Measurements from ENCODE around the gene HACD2. TPM values are rescaled to one million over a fixed set of nuclear protein-coding genes. Genes with fewer than 3 reads are reported as not detected.
"Not testable (repeated sequence)": the region's sequence is repeated elsewhere in the genome, so short reads cannot be mapped to it uniquely, and the experiment has no call there.

Gene HACD2
- total and polyA plus RNA-seq, 3 donors from 2014 or later: 34.8 to 79.7 (median 55.9) TPM

DNA sequence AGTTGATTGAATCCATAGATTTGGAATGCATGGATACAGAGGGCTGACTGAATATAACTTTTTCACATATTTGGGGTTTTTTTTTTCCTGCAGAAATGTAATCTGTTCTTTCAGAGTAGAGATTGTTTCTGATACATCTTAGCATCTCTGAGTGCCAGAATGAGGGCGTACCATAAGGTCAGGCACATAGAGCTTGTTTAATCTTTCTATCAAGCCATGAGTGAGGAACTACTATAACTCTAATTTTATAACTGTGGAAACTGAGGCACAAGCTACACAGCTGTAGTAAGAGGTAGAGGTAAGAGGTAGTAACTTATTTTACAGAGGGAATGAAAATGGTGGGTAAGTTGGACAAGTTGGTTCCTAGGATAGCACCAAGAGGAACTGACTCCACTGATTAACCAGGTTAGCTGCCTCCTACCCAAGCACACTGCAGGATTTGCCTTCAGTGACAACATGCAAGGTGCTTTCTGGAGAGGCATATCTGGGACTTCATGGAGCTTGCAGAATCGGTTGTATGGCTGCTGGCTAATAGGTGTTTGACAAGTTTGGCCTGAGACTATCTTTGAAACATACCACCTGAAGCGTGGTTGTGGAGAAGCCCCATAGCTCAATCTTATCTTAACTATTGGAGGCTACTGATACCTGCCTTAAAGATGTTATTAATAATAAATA, 23.5 kb upstream of the HACD2 start:
- TF ChIP-seq POLR2A (IDR thresholded peaks at IDR 0.05): no peak
- TF ChIP-seq, protein P1, sequence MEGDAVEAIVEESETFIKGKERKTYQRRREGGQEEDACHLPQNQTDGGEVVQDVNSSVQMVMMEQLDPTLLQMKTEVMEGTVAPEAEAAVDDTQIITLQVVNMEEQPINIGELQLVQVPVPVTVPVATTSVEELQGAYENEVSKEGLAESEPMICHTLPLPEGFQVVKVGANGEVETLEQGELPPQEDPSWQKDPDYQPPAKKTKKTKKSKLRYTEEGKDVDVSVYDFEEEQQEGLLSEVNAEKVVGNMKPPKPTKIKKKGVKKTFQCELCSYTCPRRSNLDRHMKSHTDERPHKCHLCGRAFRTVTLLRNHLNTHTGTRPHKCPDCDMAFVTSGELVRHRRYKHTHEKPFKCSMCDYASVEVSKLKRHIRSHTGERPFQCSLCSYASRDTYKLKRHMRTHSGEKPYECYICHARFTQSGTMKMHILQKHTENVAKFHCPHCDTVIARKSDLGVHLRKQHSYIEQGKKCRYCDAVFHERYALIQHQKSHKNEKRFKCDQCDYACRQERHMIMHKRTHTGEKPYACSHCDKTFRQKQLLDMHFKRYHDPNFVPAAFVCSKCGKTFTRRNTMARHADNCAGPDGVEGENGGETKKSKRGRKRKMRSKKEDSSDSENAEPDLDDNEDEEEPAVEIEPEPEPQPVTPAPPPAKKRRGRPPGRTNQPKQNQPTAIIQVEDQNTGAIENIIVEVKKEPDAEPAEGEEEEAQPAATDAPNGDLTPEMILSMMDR (IDR thresholded peaks at IDR 0.05): no peak
- Histone ChIP-seq H3K4me3 (no peak overlapping the region), H3K4me1 (peaks cover 3% of the 10 kb centered on the region), H3K9me3 (no peaks in the 10 kb centered on the region), H3K27ac (no peak overlapping the region), H3K36me3 (ENCODE audit: low read depth, missing control alignments) (no peaks in the 10 kb centered on the region), H3K27me3 (no peaks in the 10 kb centered on the region)
- WGBS, 2 donors: 84 to 92% methylated on average over 3 of the region's 3 CpGs
- intact Hi-C loops (cut with DNase I; ENCODE audit: low total_unique reads): no loop called here
- no peak for DNase-seq

GRCh38 chr3:123606527-123606926, 21.7 kb upstream of the HACD2 start:
- intact Hi-C loops (cut with DNase I; ENCODE audit: low total_unique reads): no loop called here
- no peak overlapping the region for H3K4me3 ChIP-seq
- H3K27ac ChIP-seq: no peak overlapping the region
- no peaks in the 10 kb centered on the region for H3K36me3 ChIP-seq (ENCODE audit: low read depth, missing control alignments)
- TF ChIP-seq POLR2A (IDR thresholded peaks at IDR 0.05): no peak
- TF ChIP-seq, protein P1 (IDR thresholded peaks at IDR 0.05): no peak
- H3K4me1 ChIP-seq: no peaks in the 10 kb centered on the region
- no peaks in the 10 kb centered on the region for H3K9me3 ChIP-seq
- no peak for DNase-seq
- no peaks in the 10 kb centered on the region for H3K27me3 ChIP-seq

DNA sequence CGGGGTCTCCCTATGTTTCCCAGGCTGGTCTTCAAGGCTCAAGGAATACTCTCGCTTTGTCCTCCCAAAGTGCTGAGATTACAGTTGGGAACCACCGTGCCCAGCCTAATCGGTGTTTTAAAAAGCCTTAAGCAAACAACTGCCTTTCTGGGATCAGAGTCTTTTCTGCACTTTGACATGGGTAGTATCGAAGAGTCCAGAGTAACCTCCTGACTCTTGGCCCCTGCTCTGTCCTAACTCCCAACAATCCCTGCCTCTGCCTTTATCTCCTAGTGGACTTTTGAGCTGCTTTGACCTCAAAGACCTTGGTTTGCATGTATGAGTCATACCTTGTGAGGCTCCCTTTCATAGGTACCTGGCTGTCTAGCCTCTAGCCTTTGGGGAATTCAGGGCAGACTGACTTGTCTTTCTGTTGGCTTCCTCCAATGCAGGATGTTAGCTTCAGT, 21.0 kb upstream of the HACD2 start:
- Histone ChIP-seq H3K4me1 (no peaks in the 10 kb centered on the region), H3K4me3 (no peak overlapping the region), H3K27ac (no peak overlapping the region), H3K9me3 (no peaks in the 10 kb centered on the region), H3K36me3 (ENCODE audit: low read depth, missing control alignments) (no peaks in the 10 kb centered on the region), H3K27me3 (no peaks in the 10 kb centered on the region)
- 88 to 96% methylated on average over 5 of the region's 5 CpGs for WGBS, 2 donors
- DNase-seq: no peak
- intact Hi-C loops (cut with DNase I; ENCODE audit: low total_unique reads): no loop called here
- TF ChIP-seq, protein P1 (IDR thresholded peaks at IDR 0.05): no peak
- TF ChIP-seq POLR2A (IDR thresholded peaks at IDR 0.05): no peak

- DNase-seq; intact Hi-C loops (cut with DNase I; ENCODE audit: low total_unique reads); H3K4me3 ChIP-seq; H3K4me1 ChIP-seq; H3K36me3 ChIP-seq (ENCODE audit: low read depth, missing control alignments); H3K27ac ChIP-seq; H3K9me3 ChIP-seq; H3K27me3 ChIP-seq: not testable (repeated sequence)
- 94 to 98% methylated on average over 2 of the region's 2 CpGs for WGBS, 2 donors
Measured at GRCh38 chr3:123603153-123603552, 18.3 kb upstream of the HACD2 start.

DNA sequence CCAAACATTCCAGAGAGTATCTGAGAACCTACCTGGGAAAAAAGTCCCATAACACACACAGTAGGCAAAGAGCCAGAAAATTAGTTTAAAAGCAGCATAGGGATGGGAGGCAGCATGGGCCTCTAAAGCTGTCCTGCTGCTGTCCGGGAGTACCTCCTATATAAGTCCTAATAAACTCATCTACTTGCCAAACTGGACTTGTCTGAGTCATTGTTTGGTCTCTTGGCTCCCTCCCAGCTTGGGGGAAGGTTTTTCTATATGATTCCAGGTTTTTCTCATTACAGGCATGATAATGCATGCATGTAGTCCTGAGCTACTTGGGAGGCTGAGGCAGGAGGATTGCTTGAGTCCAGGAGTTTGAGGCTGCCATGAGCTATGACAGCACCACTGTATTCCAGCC, 17.5 kb upstream of the HACD2 start:
- TF ChIP-seq, protein P1 (IDR thresholded peaks at IDR 0.05): no peak
- TF ChIP-seq POLR2A (IDR thresholded peaks at IDR 0.05): no peak
- DNase-seq: no peak
- no peaks in the 10 kb centered on the region for H3K4me1 ChIP-seq
- no peaks in the 10 kb centered on the region for H3K36me3 ChIP-seq (ENCODE audit: low read depth, missing control alignments)
- H3K27me3 ChIP-seq: no peaks in the 10 kb centered on the region
- no peaks in the 10 kb centered on the region for H3K9me3 ChIP-seq
- intact Hi-C loops (cut with DNase I; ENCODE audit: low total_unique reads): no loop called here
- no peak overlapping the region for H3K4me3 ChIP-seq
- WGBS, 2 donors: 79% methylated on average over 1 of the region's 1 CpG
- no peak overlapping the region for H3K27ac ChIP-seq

- H3K36me3 ChIP-seq (ENCODE audit: low read depth, missing control alignments); H3K27me3 ChIP-seq; H3K4me3 ChIP-seq; intact Hi-C loops (cut with DNase I; ENCODE audit: low total_unique reads); H3K4me1 ChIP-seq; H3K27ac ChIP-seq; DNase-seq; H3K9me3 ChIP-seq: not testable (repeated sequence)
Measured at GRCh38 chr3:123600863-123601262, 16.0 kb upstream of the HACD2 start.

All from testis (tissue), 3 donors.